Hepatocyte (in vitro differentiated cells): Measurements from ENCODE around the gene HSD17B14. TPM values are rescaled to one million over a fixed set of nuclear protein-coding genes. Genes with fewer than 3 reads are reported as not detected.
"Not testable (repeated sequence)": the region's sequence is repeated elsewhere in the genome, so short reads cannot be mapped to it uniquely, and the experiment has no call there.

Source experiments
- DNase-seq: peaks from one replicate; pipeline ENCODE4 v3.0.0-alpha.2; 2016; ENCODE audit warnings: low spot score
- H2AFZ ChIP-seq: fragments of 200-600 bp; sonication (generic); 2 replicates; pipeline ENCODE4 v1.6.0; 2016; ENCODE audit warnings: antibody characterized with exemption, mild to moderate bottlenecking
- H3K27ac ChIP-seq: fragments of 200-600 bp; sonication (generic); 2 replicates; pipeline ENCODE4 v1.5.1; 2016; ENCODE audit warnings: mild to moderate bottlenecking
- H3K27me3 ChIP-seq: fragments of 200-600 bp; sonication (generic); 2 replicates; pipeline ENCODE4 v1.6.1; 2016
- H3K36me3 ChIP-seq: fragments of 200-600 bp; sonication (generic); replicated peaks from 2 replicates; pipeline ENCODE4 v1.5.1; 2016; ENCODE audit warnings: low read depth; ENCODE audit not compliant: insufficient read depth
- H3K4me1 ChIP-seq: fragments of 200-600 bp; sonication (generic); 2 replicates; pipeline ENCODE4 v1.5.1; 2016; ENCODE audit warnings: mild to moderate bottlenecking, moderate library complexity; ENCODE audit not compliant: insufficient read depth
- H3K4me2 ChIP-seq: fragments of 200-600 bp; sonication (generic); 2 replicates; pipeline ENCODE4 v1.6.0; 2016
- H3K4me3 ChIP-seq: fragments of 200-600 bp; sonication (generic); 2 replicates; pipeline ENCODE4 v1.5.1; 2016; ENCODE audit warnings: mild to moderate bottlenecking
- H3K79me2 ChIP-seq: fragments of 200-600 bp; sonication (generic); 2 replicates; pipeline ENCODE4 v1.6.0; 2017; ENCODE audit warnings: mild to moderate bottlenecking
- H3K9me2 ChIP-seq: fragments of 200-600 bp; sonication (generic); replicated peaks from 2 replicates; pipeline ENCODE4 v1.6.0; 2017; ENCODE audit warnings: mild to moderate bottlenecking; ENCODE audit not compliant: insufficient read depth
- H3K9me3 ChIP-seq: fragments of 200-600 bp; sonication (generic); 2 replicates; pipeline ENCODE4 v1.5.1; 2016; ENCODE audit warnings: low read depth, mild to moderate bottlenecking
- H4K20me1 ChIP-seq: fragments of 200-600 bp; sonication (generic); 2 replicates; pipeline ENCODE4 v1.6.0; 2016; ENCODE audit warnings: mild to moderate bottlenecking; ENCODE audit not compliant: insufficient read depth, poor library complexity, severe bottlenecking
- EZH2 ChIP-seq: fragments of 200-600 bp; sonication (generic); IDR thresholded peaks from 2 replicates; pipeline ENCODE4 v1.6.1; 2016; ENCODE audit warnings: antibody characterized with exemption, mild to moderate bottlenecking, borderline replicate concordance
- EZH2phosphoT487 ChIP-seq: fragments of 200-600 bp; sonication (generic); IDR thresholded peaks from one replicate; pipeline ENCODE4 v1.6.1; 2018; ENCODE audit warnings: antibody characterized with exemption, mild to moderate bottlenecking, low read depth, moderate library complexity; ENCODE audit not compliant: unreplicated experiment, severe bottlenecking
- WGBS: methylation state at CpG from one replicate; pipeline ENCODE4 v1.1.6; 2016; ENCODE audit warnings: low lambda C conversion rate; ENCODE audit errors: missing lambda C conversion rate; 5-methylcytosine and 5-hydroxymethylcytosine counted together
- polyA plus RNA-seq: library from polyadenylated mRNA; unstranded; fragments of >200 nt; fragmentation: Nextera tagmentation; extraction: Ambion mirVana; gene quantifications from 2 replicates; pipeline ENCODE4 v1.2.1, GENCODE V29; 2016
- total RNA-seq: library from RNA; depleted of rRNA; stranded (reverse); fragments of >200 nt; gene quantifications from 2 replicates; pipeline ENCODE4 v1.2.3, GENCODE V29; 2014
- TF ChIP-seq, protein P1 (sequence below): fragments of 200-600 bp; sonication (generic); IDR thresholded peaks from 2 replicates; pipeline ENCODE4 v1.5.1; 2016; ENCODE audit warnings: antibody characterized with exemption, mild to moderate bottlenecking; ENCODE audit not compliant: poor library complexity

HSD17B14 gene
- total and polyA plus RNA-seq, 2 experiments from 2014 or later, result 64.1 to 91.9 TPM

DNA sequence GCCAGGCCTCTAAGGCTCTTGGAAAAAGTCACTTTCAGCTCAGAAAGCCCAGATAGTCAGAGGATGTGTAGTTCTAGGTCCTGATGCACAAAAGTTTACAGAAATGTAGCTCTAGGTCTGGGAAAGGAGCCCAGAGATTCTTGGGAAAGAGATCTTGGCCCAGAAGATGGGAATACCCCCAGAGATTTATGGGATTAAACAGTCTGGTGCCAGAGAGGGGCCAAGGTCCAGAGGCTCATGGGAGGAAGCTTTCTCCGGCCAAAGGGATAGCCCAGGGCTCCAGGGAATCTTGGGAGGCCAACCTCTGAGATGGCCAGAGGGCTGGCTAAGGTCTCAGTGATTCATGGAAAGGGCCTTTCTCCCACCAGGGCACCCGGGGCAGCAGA, 40.6 kb downstream of the HSD17B14 start:
- peaks cover 4% of the 10 kb centered on the region for H3K4me1 ChIP-seq
- TF ChIP-seq, protein P1, sequence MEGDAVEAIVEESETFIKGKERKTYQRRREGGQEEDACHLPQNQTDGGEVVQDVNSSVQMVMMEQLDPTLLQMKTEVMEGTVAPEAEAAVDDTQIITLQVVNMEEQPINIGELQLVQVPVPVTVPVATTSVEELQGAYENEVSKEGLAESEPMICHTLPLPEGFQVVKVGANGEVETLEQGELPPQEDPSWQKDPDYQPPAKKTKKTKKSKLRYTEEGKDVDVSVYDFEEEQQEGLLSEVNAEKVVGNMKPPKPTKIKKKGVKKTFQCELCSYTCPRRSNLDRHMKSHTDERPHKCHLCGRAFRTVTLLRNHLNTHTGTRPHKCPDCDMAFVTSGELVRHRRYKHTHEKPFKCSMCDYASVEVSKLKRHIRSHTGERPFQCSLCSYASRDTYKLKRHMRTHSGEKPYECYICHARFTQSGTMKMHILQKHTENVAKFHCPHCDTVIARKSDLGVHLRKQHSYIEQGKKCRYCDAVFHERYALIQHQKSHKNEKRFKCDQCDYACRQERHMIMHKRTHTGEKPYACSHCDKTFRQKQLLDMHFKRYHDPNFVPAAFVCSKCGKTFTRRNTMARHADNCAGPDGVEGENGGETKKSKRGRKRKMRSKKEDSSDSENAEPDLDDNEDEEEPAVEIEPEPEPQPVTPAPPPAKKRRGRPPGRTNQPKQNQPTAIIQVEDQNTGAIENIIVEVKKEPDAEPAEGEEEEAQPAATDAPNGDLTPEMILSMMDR, result no peak
- TF ChIP-seq EZH2phosphoT487 (no peak), EZH2 (no peak)
- H3K9me3 ChIP-seq, result no peaks in the 10 kb centered on the region
- no peaks in the 10 kb centered on the region for H3K36me3 ChIP-seq
- H3K4me2 ChIP-seq, result no peak overlapping the region
- DNase-seq, result peak; percentile 44
- H2AFZ ChIP-seq, result no peak overlapping the region
- no peaks in the 10 kb centered on the region for H3K79me2 ChIP-seq
- no peaks in the 10 kb centered on the region for H4K20me1 ChIP-seq
- 54% methylated on average over 2 of the region's 2 CpGs for whole genome bisulfite sequencing
- H3K4me3 ChIP-seq, result no peak overlapping the region
- H3K27ac ChIP-seq, result peak overlapping the region; percentile 56
- no peaks in the 10 kb centered on the region for H3K9me2 ChIP-seq
- no peaks in the 10 kb centered on the region for H3K27me3 ChIP-seq

DNA sequence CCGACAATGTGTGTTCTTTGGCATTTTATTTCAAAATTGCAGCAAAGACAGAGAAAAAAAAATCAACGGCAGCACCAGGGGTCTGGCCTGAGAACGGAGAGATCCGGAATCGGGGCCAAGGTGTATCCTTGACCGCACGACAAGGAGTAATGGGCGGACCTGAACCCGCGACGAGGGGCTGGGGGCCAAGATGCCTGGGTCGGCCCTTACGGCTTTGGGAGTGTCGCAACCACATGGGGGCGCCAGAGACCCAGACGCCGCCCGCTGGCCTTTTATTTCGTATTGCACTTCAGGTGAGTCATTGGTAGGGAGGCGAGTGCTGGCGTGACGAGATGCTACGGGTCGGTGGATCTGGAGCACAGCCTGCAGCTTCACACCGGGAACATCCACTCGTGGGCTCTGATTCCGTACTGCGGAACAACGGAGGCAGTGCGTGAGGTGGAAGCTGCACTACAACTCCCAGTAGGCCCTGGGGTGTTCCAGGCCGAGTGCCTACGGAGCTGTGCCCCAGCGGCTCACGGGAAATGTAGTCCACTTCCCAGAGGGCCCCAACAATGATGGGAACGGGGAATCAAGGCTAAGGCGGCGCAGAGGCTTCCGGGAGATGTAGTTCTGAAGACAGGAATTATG, 41.1 kb downstream of the HSD17B14 start:
- peak overlapping the region; percentile 79 for H3K4me2 ChIP-seq
- H3K4me1 ChIP-seq, result peaks cover 4% of the 10 kb centered on the region
- H3K27me3 ChIP-seq, result no peaks in the 10 kb centered on the region
- TF ChIP-seq, protein P1, result peak; percentile 99
- TF ChIP-seq EZH2phosphoT487, result no peak
- H3K79me2 ChIP-seq, result no peaks in the 10 kb centered on the region
- 4% methylated on average over 38 of the region's 38 CpGs for WGBS
- no peaks in the 10 kb centered on the region for H4K20me1 ChIP-seq
- peak overlapping the region; percentile 51 for H2AFZ ChIP-seq
- H3K9me2 ChIP-seq, result no peaks in the 10 kb centered on the region
- H3K36me3 ChIP-seq, result no peaks in the 10 kb centered on the region
- DNase-seq, result peak; percentile 95
- no peaks in the 10 kb centered on the region for H3K9me3 ChIP-seq
- H3K4me3 ChIP-seq, result peak overlapping the region; percentile 12
- H3K27ac ChIP-seq, result peak overlapping the region; percentile 56

DNA sequence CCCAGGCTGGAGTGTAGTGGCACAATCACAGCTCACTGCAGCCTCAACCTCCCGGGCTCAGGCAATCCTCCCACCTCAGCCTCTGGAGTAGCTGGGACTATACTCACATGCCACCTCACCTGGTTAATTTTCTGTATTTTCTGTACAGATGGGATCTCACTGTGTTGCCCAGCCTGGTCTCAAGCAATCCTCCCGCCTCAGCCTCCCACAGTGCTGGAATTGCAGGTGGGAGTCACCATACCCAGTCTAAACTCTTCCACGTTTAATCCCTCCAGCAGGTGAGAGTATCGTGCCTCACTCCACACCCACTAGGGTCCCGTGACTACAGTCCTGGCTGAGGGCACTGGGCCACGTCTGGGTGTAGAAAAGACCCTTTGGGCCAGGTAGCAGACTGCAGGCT, 42.0 kb downstream of the HSD17B14 start:
- Histone ChIP-seq H3K9me3 (no peaks in the 10 kb centered on the region), H3K4me3 (no peak overlapping the region), H3K9me2 (no peaks in the 10 kb centered on the region), H3K36me3 (no peaks in the 10 kb centered on the region), H3K79me2 (no peaks in the 10 kb centered on the region), H3K27me3 (no peaks in the 10 kb centered on the region), H4K20me1 (no peaks in the 10 kb centered on the region), H3K4me2 (peak overlapping the region; percentile 79), H3K27ac (peak overlapping the region; percentile 56), H2AFZ (no peak overlapping the region), H3K4me1 (peaks cover 4% of the 10 kb centered on the region)
- no peak for TF ChIP-seq EZH2phosphoT487
- WGBS, result 92% methylated on average over 6 of the region's 6 CpGs
- DNase-seq, result no peak

DNA sequence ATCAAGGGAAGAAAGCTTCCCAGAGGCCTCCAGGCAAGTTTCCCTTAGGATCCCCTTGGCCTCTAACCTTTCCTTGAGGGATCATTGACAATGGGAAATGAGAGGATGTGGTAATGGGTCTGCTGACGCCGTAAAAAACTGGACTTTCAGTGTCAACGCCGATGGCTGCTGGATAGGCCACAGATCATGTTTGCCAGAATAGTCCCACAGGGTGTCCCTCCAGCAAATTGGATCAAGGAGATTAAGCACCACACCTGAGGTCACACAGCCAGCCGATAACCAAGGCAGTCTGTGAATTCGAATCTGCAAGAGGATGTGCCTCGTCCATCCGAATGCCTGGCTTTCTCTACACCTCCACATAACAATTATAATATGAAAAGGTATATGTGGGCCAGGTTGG, 43.0 kb downstream of the HSD17B14 start:
- Histone ChIP-seq H2AFZ (no peak overlapping the region), H3K9me2 (no peaks in the 10 kb centered on the region), H3K79me2 (no peaks in the 10 kb centered on the region), H3K4me3 (no peak overlapping the region), H3K4me2 (no peak overlapping the region), H3K9me3 (no peaks in the 10 kb centered on the region), H3K27ac (no peak overlapping the region), H4K20me1 (no peaks in the 10 kb centered on the region), H3K36me3 (no peaks in the 10 kb centered on the region), H3K27me3 (no peaks in the 10 kb centered on the region), H3K4me1 (peaks cover 4% of the 10 kb centered on the region)
- 70% methylated on average over 8 of the region's 8 CpGs for WGBS
- DNase-seq, result no peak
- TF ChIP-seq, protein P1, result no peak
- TF ChIP-seq EZH2 (no peak), EZH2phosphoT487 (no peak)

DNA sequence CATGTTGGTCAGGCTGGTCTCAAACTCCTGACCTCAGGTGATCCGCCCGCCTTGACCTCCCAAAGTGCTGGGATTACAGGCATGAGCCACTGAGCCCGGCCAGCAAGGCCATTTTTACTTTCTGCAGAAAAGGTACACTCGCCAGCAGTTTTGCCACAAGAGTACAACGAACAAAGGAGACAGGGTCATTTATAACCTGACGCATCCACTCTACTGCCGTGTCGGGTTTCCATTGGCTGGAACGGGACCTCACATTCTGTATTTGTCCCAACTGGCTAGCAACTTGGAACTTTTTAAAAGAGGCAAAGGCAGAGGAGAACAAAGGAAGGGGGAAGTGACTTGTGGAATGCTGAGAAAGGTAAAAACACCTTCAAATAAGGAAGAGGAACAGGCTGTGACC, 49.0 kb downstream of the HSD17B14 start:
- H3K9me2 ChIP-seq, H3K36me3 ChIP-seq, H3K4me2 ChIP-seq, H2AFZ ChIP-seq, DNase-seq, H3K4me1 ChIP-seq, H3K79me2 ChIP-seq, H3K9me3 ChIP-seq, H3K4me3 ChIP-seq, H3K27ac ChIP-seq, H3K27me3 ChIP-seq, H4K20me1 ChIP-seq: not testable (repeated sequence)
- 81% methylated on average over 9 of the region's 9 CpGs for WGBS

DNA sequence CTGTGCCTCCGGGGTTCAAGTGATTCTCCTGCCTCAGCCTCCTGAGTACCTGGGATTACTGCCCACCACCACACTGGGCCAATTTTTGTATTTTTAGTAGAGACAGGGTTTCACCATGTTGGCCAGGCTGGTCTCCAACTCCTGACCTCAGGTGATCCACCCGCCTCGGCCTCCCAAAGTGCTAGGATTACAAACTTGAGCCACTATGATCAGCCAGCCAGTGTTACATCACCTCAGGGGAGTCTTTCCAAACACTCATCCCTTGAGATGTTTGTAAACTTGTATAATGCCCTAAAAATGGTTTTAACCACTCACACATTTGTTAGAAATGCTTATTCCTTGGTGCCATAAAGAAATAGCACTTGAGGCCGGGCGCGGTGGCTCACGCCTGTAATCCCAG, 49.9 kb downstream of the HSD17B14 start:
- H3K4me2 ChIP-seq, H4K20me1 ChIP-seq, DNase-seq, H3K79me2 ChIP-seq, H3K36me3 ChIP-seq, H3K9me3 ChIP-seq, H2AFZ ChIP-seq, H3K27ac ChIP-seq, H3K4me1 ChIP-seq, H3K4me3 ChIP-seq, H3K27me3 ChIP-seq, H3K9me2 ChIP-seq: not testable (repeated sequence)
- 97% methylated on average over 7 of the region's 7 CpGs for WGBS
